ENCODE data around the gene SLC6A18.
"Not testable (repeated sequence)": the region's sequence is repeated elsewhere in the genome, so short reads cannot be mapped to it uniquely, and the experiment has no call there.

The SLC6A18 gene

DNA sequence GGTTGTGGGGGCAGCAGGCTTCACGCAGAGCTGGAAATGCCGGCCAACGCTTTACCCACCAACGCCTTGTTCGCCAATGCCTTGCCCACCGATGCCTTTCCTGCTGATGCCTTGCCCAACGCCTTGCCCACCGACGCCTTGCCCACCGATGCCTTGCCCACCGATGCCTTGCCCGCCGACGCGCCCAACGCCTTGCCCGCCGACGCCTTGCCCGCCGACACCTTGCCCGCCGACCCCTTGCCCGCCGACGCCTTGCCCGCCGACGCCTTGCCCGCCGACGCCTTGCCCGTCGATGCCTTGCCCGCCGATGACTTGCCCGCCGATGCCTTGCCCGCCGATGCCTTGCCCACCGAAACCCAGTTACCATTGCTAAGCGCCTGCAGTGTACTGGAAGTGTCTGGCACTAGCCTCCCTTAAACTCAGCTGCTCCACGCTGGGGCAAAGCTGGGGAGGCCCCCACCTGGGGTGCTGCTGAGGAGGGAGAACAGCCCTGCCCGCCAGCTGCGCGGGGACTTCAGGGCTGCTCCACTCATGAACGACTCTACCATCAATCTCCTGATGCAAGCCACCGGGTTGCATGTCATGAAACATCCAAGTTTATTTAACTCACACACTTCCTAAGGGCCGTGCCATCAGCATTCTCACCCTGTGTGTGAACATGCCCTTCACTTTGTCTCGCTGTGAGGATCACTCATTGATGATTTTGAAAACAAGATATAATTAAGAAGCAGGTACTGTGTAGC is 1.8 kb downstream of the SLC6A18 start:
- in situ Hi-C loops (cut with HindIII; ENCODE audit: low sequenced_read_pairs), result no loop called here

DNA sequence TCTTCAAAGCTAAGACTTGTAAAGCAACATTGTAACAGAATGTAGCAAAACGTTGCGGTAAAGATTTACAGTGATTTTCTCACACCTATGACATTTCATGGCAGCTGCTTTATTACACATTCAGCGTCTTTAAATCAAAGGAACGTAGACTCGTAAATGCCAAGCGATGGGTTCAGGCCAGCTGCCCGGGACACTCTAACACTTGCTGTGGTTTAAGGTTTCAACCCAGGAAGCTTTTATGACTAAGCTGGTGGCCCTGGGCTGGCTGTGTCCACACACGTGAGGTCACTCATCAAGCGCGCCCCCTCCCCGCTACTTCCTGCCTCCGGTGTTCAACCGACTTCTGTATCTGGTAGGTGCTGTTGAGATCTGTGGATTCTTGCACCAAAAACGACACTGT is 2.5 kb downstream of the SLC6A18 start:
- in situ Hi-C loops (cut with HindIII; ENCODE audit: low sequenced_read_pairs), result no loop called here

DNA sequence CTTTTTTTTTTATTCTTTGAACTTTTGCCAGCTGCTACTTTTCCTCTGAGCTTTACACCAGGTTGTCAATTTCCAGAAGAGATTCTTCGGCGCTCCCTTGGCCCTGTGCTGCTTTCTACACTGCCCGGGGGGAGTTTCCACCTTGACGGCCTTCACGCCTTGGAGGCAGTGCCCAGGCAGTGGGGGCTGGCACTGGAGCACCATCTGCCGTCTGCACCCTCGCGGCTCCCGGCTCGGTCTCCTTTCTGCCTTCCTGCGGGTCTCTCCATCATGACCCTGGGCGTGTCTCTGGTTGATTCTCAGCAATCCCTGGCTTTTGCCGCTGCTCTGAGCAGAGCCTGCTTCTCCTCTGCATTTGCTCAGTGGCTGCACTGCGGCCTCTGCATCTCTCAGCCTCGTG is 2.9 kb downstream of the SLC6A18 start:
- in situ Hi-C loops (cut with HindIII; ENCODE audit: low sequenced_read_pairs), result no loop called here

DNA sequence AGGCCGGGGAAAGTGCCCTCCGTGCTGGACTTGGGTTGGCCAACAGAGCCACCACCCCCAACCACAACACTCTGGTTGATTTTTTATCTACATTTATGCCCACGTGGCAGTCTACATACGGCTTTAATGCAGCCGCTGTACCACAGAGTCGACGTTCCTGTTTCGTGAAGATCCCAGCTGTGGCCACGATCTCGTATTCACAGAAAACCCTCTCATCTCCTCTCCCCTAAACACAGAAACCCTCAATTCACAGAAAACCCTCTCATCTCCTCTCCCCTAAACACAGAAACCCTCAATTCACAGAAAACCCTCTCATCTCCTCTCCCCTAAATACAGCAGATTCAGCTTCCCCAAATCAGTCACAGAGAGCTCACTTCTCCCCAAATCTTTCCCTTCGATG is 3.8 kb downstream of the SLC6A18 start:
- in situ Hi-C loops (cut with HindIII; ENCODE audit: low sequenced_read_pairs), result not testable (repeated sequence)

DNA sequence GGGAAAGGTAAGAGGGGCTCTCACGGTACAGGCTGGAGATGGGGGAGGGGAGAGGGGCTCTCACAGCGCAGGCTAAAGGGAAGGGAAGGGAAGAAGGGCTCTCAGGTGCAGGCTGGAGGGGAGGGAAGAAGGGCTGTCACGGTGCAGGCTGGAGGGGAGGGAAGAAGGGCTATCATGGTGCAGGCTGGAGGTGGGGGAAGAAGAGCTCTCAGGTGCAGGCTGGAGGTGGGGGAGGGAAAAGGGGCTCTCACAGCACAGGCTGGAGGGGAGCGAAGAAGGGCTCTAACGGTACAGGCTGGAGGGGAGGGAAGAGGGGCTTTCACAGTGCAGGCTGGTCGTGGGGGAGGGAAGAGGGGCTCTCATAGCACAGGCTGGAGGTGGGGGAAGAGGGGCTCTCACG is 4.6 kb downstream of the SLC6A18 start:
- in situ Hi-C loops (cut with HindIII; ENCODE audit: low sequenced_read_pairs), result no loop called here

DNA sequence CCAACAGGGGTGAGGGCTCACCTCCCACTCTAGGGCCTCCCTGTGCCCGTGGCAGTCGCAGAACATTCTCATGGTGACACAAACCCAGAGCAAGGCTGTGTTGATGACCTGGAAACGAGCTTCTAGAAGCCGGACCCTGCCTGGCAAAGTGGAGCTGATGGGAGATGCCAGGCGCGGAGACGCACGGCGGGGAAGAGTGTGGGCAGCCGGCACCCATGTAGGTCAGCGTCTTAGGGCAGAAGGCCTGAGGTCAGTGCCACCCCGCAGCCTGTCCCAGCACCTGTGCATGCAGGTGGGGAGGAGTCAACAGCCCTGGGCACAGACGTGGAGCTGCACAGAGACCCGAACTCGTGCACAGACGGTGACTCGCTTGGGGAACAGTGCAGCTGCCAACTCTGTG is 5.4 kb downstream of the SLC6A18 start:
- in situ Hi-C loops (cut with HindIII; ENCODE audit: low sequenced_read_pairs), result no loop called here

DNA sequence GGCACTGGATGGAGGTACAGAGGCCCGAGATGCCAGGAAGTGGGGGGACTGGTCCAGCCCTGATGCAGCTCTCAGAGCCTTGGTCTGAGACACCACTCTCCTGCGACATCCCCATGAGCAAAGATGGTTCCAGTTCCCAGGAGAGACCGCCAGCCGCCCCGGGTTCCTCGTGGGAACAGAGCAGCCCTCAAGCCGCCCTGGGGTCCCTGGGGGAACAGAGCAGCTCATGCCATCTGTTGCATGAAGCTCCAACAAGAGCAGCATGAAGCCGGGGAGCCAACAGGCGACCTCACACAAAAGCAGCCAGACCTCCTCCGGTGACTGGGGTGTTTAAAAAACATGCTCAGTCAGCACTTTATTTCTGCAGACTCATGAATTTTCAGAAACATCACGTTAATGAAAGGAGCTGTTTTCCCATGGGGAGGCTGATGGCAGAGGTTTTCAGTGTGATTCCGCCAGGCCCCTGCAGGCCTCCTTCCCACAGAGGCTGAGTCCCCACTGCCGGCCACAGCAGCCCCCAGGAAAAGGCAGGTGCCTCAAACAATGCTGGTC is 6.2 kb downstream of the SLC6A18 start:
- in situ Hi-C loops (cut with HindIII; ENCODE audit: low sequenced_read_pairs), result no loop called here

DNA sequence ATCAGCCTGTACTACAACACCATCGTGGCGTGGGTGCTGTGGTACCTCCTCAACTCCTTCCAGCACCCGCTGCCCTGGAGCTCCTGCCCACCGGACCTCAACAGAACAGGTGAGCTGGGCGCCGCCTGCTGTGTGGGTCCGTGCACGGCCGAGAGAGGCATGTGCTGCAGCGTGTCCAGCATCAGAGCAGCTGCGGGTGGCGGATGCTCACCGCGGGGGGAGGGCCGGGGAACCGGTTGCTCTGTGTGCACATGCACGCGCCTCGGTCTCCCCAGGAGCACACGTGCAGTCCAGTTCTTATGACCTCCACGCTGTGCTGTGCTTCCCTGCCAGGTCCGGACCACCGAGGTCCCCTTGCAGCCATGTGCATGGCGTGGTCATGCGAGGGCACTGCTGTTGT is 7.6 kb downstream of the SLC6A18 start:
- in situ Hi-C loops (cut with HindIII; ENCODE audit: low sequenced_read_pairs), result no loop called here

DNA sequence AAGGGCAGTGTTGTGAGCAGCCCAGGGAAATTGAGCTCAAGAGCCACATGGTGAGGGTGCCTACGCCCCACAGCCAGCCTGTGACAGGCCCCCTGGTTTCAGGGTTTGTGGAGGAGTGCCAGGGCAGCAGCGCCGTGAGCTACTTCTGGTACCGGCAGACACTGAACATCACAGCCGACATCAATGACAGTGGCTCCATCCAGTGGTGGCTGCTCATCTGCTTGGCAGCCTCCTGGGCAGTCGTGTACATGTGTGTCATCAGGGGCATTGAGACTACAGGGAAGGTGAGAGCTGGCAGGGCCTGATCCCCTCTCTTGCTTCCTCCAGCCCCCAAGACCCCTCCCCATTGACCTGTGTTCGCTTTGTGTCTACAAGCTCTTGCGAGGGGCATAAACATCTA is 10.2 kb downstream of the SLC6A18 start:
- in situ Hi-C loops (cut with HindIII; ENCODE audit: low sequenced_read_pairs), result loop anchor here (5.0 kb wide), 1 partner anchor 33 kb away; the partner anchor contains the start of gene SLC6A19

DNA sequence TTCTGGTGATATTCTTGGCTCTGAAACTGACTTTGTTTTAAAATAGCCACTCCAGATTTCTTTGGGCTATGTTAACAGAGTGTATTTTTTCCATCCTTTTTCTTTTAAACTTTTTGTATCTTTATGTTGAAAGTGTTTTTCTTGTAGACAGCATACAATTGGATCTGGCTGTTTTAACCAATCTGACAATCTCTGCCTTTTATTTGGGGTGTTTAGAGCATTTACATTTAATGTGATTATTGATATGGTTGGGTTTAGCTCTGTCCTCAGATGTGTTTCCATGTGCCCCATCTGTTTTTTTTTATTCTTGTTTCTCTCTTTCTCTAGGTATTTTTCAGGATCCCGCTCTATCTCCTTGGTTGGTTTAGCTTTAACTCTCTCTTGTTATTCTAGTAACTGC is 10.7 kb downstream of the SLC6A18 start:
- in situ Hi-C loops (cut with HindIII; ENCODE audit: low sequenced_read_pairs), result loop anchor here (5.0 kb wide), 1 partner anchor 34 kb away; the partner anchor contains the start of gene SLC6A19

DNA sequence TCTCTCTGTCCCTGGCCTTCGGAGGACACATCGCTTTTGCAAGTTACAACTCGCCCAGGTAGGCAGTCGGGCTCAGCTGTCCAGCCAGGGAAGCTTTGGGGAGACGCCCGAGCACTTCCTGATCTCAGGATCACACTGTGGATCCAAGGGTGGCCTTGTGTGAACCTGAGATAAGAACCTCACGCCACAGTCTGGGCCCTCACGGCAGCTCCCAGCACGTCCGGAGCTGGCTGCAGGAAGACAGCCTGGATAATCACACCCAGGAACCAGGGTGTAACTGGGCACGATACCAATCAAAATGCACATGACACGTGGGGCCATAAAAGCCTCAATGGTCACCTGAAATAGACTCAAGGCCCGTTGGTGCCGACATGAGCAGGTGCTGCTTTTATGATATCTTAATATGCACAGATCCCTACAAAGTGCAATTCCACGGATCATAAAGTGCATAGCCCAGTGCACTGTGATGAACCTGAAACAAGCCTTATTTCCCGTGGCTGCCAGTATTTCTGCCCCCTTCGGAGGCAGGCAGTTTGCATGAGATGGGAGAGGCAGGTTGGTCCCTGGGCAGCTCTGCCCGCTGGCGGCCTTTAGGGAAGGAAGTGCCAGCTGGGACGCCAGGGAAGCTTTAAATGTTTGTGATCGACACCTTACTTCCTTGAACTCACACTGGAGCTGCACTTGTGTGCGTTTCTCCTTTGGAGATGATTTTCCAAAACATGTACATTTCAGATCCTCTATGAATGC is 14.5 kb downstream of the SLC6A18 start:
- in situ Hi-C loops (cut with HindIII; ENCODE audit: low sequenced_read_pairs), result loop anchor here (5.0 kb wide), 1 partner anchor 37 kb away; the partner anchor contains the start of gene SLC6A19

DNA sequence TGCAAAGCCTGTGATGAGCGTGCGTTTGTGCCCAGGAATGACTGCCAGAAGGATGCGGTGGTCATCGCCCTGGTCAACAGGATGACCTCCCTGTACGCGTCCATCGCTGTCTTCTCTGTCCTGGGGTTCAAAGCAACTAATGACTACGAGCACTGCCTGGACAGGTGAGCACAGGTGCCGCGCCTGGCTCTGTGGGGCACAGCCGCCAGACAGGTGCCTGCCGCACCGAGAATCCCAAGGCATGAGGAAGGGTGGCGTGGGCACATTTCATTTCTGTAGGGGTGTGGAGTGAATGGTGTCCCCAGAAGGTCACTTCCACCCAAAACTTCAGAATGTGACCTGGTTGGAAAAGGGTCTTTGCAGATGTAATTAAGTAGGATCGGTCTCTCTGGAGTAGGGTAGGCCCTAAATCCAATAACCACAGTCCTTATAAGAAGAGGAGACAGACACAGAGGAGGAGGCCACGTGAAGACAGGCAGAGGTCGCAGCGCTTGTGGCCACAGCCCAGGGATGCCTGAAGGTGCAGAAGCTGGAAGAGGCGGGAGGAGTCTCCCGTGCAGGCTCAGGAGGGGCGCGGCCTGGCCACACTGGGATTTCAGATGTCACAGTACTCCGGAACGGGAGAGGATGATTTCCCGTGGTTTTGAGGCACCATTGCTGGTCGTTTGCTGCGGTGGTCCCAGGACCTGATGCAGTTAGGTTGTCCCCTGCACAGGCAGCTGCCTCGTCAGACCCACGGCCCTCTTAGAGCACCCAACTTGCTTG is 15.5 kb downstream of the SLC6A18 start:
- in situ Hi-C loops (cut with HindIII; ENCODE audit: low sequenced_read_pairs), result no loop called here

DNA sequence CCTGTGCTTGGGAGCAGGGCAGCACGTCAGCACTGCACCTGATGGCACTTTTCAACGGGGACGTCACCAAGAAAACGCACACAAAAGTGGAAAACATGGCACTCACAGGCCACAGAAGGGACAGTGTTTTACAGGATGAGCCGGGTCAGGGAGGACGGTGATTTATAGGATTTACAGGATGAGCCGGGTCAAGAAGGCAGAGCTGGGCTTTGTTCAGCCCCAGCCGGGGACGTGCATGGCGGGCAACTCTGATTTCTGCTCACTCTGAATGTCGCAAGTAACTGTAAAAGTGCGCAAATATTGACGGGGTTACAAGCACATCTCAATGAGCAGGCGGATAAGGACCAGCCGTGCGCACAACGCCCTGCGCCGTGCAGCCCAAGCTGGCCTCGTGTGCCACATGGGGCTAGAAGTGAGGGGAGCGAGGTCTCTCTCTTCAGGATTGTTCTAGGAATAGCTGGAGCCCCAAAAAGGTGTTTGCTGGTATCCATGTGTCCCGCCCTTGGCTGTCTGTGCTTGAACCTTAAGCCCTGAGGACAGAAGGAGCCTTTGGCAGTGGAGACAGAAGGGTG is 16.4 kb downstream of the SLC6A18 start:
- in situ Hi-C loops (cut with HindIII; ENCODE audit: low sequenced_read_pairs), result no loop called here

DNA sequence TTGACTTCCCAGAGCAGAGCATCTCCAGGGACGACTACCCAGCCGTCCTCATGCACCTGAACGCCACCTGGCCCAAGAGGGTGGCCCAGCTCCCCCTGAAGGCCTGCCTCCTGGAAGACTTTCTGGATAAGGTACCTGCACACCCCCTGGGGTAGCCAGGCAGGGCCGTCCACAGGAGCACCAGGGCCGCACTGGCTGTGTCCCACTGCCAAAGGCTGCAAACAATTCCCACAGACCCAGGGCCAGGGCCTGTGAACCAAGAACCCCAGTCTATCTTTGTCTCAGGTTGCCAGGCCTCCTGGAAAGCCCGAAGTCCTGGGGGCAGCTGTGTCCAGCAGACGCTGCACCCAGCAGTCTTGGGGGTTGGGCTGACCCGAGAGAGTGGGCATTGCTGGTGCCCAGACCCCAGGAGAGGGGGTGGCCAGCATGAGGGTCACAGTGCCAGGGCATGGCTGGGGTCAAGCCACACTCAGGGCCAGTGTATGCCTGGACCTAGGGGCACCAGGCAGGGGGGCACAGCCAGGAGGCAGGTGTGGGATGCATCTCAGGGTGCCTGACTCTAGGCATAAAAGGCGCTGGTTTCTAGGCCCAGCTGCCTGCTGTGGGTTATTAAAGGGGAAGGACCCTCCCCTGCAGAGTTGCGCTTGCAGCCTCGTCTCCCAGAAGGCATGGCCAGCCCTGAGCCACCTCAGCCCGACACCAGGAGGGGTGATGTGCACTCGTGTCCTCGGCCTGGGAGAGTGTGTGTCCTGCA is 17.7 kb downstream of the SLC6A18 start:
- in situ Hi-C loops (cut with HindIII; ENCODE audit: low sequenced_read_pairs), result no loop called here

DNA sequence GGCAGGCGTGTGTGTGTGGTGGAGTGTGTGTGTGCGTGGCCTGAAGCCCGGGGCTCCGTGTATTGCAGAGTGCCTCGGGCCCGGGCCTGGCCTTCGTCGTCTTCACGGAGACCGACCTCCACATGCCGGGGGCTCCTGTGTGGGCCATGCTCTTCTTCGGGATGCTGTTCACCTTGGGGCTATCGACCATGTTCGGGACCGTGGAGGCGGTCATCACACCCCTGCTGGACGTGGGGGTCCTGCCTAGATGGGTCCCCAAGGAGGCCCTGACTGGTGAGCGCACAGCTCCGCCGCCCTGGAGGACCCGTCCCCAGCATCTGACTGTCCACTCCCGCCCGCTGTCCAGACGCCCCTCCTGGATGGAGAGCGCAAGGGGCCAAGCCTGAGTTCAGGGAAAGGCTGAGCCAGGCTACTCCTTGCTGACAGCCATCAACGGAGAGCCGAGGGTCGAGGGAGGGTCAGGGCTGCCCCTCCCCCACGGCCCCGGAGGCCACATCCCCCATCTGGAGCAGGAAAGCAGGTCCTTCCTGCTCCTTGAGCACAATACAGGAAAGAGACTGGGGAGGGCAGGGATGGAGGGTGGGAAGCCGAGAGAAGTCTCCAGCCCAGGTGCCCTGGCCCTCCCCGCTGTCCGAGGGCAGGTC is 18.4 kb downstream of the SLC6A18 start:
- in situ Hi-C loops (cut with HindIII; ENCODE audit: low sequenced_read_pairs), result no loop called here

DNA sequence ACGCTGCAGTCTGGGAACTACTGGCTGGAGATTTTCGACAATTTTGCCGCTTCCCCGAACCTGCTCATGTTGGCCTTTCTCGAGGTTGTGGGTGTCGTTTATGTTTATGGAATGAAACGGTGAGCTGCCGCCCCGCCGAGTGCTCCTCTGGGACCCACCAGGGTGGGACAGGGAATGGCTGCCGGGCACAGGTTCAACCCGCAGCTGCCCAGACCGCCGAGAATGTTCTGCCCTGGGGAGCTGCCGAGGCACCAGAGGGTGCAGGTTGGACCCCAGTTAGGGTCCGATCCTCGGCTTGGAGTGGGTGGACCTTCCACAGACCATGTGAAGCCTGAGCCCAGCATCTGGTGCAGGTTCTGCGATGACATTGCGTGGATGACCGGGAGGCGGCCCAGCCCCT is 19.1 kb downstream of the SLC6A18 start:
- in situ Hi-C loops (cut with HindIII; ENCODE audit: low sequenced_read_pairs), result no loop called here

DNA sequence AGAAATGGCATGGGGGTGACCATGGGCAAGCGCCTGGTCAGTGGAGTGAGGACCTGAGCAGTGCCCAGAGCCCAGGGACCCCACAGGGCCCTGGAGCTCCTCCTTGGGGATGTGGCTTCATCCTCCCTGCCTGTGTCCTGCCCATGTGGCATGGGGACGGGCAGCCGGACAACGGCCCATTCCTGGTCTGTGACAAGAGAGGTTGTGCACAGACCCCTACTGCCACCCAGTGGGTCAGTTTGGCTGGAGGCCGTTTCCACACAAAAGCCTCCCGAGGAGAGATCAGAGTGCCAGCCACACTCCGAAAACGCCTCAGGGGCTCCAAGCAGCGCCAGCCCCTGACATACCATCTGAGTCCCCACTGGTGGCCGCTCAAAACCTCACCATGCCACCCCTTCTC is 19.8 kb downstream of the SLC6A18 start:
- in situ Hi-C loops (cut with HindIII; ENCODE audit: low sequenced_read_pairs), result no loop called here

DNA sequence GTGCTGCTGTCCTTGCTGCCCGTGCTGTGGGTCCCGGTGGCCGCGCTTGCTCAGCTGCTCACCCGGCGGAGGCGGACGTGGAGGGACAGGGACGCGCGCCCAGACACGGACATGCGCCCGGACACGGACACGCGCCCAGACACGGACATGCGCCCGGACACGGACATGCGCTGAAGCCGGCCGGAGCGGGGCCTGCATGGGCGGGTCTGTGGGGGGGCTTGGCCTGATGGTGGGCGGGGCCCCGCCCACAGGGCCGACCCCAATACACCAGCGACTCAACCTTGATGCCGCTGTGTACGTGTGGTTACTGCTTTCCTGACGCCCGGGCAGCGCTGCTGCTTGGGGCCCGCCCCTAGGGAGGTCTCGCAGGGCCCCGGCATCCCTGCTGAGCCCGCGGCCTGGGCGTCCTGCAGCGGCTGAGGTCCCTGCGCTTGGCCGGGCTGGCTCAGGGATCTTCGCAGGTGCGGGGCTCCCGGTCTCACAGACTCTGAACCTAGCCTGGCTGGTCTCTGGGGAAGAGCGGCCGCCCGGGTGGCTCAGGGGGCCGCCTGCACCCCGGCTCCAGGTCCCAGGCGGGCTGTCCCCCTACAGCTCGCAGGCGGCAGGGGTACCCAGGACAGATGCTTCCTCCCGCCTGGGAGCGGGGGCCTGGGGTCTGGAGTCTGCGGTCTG is 20.9 kb downstream of the SLC6A18 start:
- in situ Hi-C loops (cut with HindIII; ENCODE audit: low sequenced_read_pairs), result no loop called here

All from endothelial cell of hepatic sinusoid (primary cell).